Panc1 (cell line): Measurements from ENCODE around the gene FUNDC2. TPM values are rescaled to one million over a fixed set of nuclear protein-coding genes. Genes with fewer than 3 reads are reported as not detected.

Experiments used
- ATAC-seq: fragments of 200-7000 bp; cut with Tn5 transposase; 2 replicates; pipeline ENCODE4 v1.9.1; 2020; ENCODE audit warnings: mild to moderate bottlenecking, moderate library complexity
- BruUV-seq: library from RNA; stranded (reverse); fragments of 400-500 nt; replicated peaks from 2 replicates; lab custom pipeline; 2021; lab: Mats Ljungman, UMichigan
- CTCF ChIA-PET: fragments of 300-600 bp; sonication (Branson Sonifier 250); formaldehyde crosslinking; loops from one replicate; lab custom pipeline; 2022; ENCODE audit warnings: antibody characterized with exemption; lab: Charles Lee
- POLR2A ChIA-PET: fragments of 300-600 bp; sonication (Branson Sonifier 250); formaldehyde crosslinking; loops from one replicate; lab custom pipeline; 2022; ENCODE audit warnings: antibody characterized with exemption; lab: Charles Lee
- DNase-seq: peaks from one replicate; pipeline ENCODE4 v3.0.0-alpha.2; 2010; ENCODE audit warnings: low read depth, low spot score
- H3K27ac ChIP-seq: 2 replicates; pipeline ENCODE4 v1.5.1; 2011; ENCODE audit warnings: mild to moderate bottlenecking, low read length, inconsistent platforms
- H3K27me3 ChIP-seq: fragments of 200-500 bp; sonication (Bioruptor generic); 2 replicates; pipeline ENCODE4 v1.6.0; 2014; ENCODE audit warnings: low read length, inconsistent platforms; ENCODE audit not compliant: control insufficient read depth, insufficient read depth
- H3K36me3 ChIP-seq: fragments of 200-500 bp; sonication (Bioruptor generic); 2 replicates; pipeline ENCODE4 v1.5.1; 2014; ENCODE audit warnings: inconsistent platforms, mild to moderate bottlenecking, low read length, moderate library complexity; ENCODE audit not compliant: control insufficient read depth, insufficient read depth
- H3K4me1 ChIP-seq: 2 replicates; pipeline ENCODE4 v1.5.1; 2011; ENCODE audit warnings: inconsistent platforms, mild to moderate bottlenecking, low read length, moderate library complexity; ENCODE audit not compliant: control insufficient read depth, insufficient read depth
- H3K4me3 ChIP-seq, 2 experiments: 2 replicates each; pipeline ENCODE4 v1.5.1; 2011 to 2012; ENCODE audit warnings: low read depth in 2 of 2, low read length in 2 of 2, mild to moderate bottlenecking in 2 of 2, inconsistent platforms in 1 of 2, moderate library complexity in 1 of 2
- H3K9me3 ChIP-seq: fragments of 200-500 bp; sonication (Bioruptor generic); 2 replicates; pipeline ENCODE4 v1.5.1; 2014; ENCODE audit warnings: low read depth, mild to moderate bottlenecking, inconsistent platforms, low read length, moderate library complexity; ENCODE audit not compliant: control insufficient read depth, insufficient read depth
- POLR2AphosphoS5 ChIP-seq: IDR thresholded peaks from 2 replicates; pipeline ENCODE4 v1.6.1; 2012; ENCODE audit warnings: mild to moderate bottlenecking, low read depth, low read length, moderate library complexity
- SIN3A ChIP-seq: IDR thresholded peaks from 2 replicates; pipeline ENCODE4 v1.6.1; 2012; ENCODE audit warnings: low read depth, mild to moderate bottlenecking, low read length, moderate library complexity, borderline replicate concordance; ENCODE audit not compliant: insufficient read depth
- TCF7L2 ChIP-seq: IDR thresholded peaks from 2 replicates; pipeline ENCODE4 v1.6.1; 2011; ENCODE audit warnings: mild to moderate bottlenecking, low read depth, low read length, inconsistent platforms
- in situ Hi-C: cut with HindIII; loops from 2 replicates; pipeline ENCODE4 v1.10.0; 2016; ENCODE audit warnings: low sequenced_read_pairs, low pct_unique_long_range_greater_than_20kb
- intact Hi-C: fragments of 100-400 bp; cut with micrococcal nuclease; formaldehyde crosslinking; loops from one replicate; pipeline ENCODE4 v1.10.0; 2022; ENCODE audit not compliant: unreplicated experiment
- total RNA-seq: library from RNA; stranded (reverse); gene quantifications from one replicate; pipeline ENCODE4 v1.2.1, GENCODE V29; 2021; ENCODE audit not compliant: unreplicated experiment
- TF ChIP-seq, protein P1 (sequence below), 2 experiments: IDR thresholded peaks; 2 replicates each; pipeline ENCODE4 v1.6.1; 2011 to 2012; ENCODE audit warnings: low read depth in 2 of 2, control low read depth in 1 of 2, low read length in 1 of 2, mild to moderate bottlenecking in 1 of 2, moderate library complexity in 1 of 2; ENCODE audit not compliant: insufficient read depth in 1 of 2
- TF ChIP-seq, protein P2 (sequence below): fragments of 450-650 bp; IDR thresholded peaks from 2 replicates; pipeline ENCODE4 v1.5.1; 2017; ENCODE audit warnings: mild to moderate bottlenecking

FUNDC2 gene
- total RNA-seq, 1 experiment from 2014 or later, result 68.8 TPM

DNA sequence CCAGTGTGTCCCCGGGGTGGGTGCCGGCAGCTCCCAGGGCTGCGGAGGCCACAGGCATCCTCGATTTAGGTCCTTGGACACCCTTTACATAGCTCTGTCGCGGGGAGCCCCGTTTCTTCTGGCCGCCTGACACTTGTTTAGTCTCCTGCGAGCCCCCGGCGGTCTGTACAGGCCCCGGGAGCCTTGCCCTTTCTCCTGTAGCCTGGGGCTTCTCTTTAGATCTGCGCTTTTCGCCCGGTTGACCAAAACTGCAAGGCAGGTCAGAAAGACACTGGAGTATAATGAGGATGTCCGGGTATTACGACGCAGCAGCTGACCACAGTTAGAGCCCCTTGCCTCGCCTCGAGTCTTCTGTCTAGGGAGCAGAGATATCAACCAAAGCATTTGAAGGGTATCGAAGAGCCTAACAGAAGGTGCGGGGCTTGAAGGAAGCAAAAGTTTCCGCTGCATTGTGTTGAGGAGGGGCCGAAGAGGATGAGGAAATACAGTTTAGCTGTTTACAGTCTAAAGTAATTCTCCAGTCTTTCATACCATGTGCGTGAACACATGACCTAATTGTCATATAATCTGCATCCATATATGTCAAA is 45.1 kb downstream of the FUNDC2 start:
- Histone ChIP-seq H3K4me3 (peak overlapping the region; percentile 80 to 89), H3K36me3 (peaks cover 15% of the 10 kb centered on the region), H3K9me3 (no peaks in the 10 kb centered on the region), H3K27me3 (no peaks in the 10 kb centered on the region), H3K4me1 (peaks cover 25% of the 10 kb centered on the region), H3K27ac (peak overlapping the region; percentile 93)
- POLR2A ChIA-PET, result interaction anchor here (1.0 kb wide), 1 partner anchor 45 kb away, joined by 3 read pairs; the partner anchor contains the start of gene FUNDC2
- CTCF ChIA-PET, result no interaction called here
- no peak for TF ChIP-seq SIN3A
- TF ChIP-seq POLR2AphosphoS5, result no peak
- TF ChIP-seq, protein P1, sequence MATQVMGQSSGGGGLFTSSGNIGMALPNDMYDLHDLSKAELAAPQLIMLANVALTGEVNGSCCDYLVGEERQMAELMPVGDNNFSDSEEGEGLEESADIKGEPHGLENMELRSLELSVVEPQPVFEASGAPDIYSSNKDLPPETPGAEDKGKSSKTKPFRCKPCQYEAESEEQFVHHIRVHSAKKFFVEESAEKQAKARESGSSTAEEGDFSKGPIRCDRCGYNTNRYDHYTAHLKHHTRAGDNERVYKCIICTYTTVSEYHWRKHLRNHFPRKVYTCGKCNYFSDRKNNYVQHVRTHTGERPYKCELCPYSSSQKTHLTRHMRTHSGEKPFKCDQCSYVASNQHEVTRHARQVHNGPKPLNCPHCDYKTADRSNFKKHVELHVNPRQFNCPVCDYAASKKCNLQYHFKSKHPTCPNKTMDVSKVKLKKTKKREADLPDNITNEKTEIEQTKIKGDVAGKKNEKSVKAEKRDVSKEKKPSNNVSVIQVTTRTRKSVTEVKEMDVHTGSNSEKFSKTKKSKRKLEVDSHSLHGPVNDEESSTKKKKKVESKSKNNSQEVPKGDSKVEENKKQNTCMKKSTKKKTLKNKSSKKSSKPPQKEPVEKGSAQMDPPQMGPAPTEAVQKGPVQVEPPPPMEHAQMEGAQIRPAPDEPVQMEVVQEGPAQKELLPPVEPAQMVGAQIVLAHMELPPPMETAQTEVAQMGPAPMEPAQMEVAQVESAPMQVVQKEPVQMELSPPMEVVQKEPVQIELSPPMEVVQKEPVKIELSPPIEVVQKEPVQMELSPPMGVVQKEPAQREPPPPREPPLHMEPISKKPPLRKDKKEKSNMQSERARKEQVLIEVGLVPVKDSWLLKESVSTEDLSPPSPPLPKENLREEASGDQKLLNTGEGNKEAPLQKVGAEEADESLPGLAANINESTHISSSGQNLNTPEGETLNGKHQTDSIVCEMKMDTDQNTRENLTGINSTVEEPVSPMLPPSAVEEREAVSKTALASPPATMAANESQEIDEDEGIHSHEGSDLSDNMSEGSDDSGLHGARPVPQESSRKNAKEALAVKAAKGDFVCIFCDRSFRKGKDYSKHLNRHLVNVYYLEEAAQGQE (IDR thresholded peaks at IDR 0.05; ENCODE audit: insufficient read depth in 1 of 2, low read depth in 2 of 2, low read length in 1 of 2), result no peak
- TF ChIP-seq, protein P2, sequence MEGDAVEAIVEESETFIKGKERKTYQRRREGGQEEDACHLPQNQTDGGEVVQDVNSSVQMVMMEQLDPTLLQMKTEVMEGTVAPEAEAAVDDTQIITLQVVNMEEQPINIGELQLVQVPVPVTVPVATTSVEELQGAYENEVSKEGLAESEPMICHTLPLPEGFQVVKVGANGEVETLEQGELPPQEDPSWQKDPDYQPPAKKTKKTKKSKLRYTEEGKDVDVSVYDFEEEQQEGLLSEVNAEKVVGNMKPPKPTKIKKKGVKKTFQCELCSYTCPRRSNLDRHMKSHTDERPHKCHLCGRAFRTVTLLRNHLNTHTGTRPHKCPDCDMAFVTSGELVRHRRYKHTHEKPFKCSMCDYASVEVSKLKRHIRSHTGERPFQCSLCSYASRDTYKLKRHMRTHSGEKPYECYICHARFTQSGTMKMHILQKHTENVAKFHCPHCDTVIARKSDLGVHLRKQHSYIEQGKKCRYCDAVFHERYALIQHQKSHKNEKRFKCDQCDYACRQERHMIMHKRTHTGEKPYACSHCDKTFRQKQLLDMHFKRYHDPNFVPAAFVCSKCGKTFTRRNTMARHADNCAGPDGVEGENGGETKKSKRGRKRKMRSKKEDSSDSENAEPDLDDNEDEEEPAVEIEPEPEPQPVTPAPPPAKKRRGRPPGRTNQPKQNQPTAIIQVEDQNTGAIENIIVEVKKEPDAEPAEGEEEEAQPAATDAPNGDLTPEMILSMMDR, result no peak
- no peak for TF ChIP-seq TCF7L2
- intact Hi-C loops, result no loop called here
- in situ Hi-C loops, result no loop called here
- DNase-seq, result no peak
- BruUV-seq, result TSS peak; percentile 78
- peak; percentile 42 for ATAC-seq

DNA sequence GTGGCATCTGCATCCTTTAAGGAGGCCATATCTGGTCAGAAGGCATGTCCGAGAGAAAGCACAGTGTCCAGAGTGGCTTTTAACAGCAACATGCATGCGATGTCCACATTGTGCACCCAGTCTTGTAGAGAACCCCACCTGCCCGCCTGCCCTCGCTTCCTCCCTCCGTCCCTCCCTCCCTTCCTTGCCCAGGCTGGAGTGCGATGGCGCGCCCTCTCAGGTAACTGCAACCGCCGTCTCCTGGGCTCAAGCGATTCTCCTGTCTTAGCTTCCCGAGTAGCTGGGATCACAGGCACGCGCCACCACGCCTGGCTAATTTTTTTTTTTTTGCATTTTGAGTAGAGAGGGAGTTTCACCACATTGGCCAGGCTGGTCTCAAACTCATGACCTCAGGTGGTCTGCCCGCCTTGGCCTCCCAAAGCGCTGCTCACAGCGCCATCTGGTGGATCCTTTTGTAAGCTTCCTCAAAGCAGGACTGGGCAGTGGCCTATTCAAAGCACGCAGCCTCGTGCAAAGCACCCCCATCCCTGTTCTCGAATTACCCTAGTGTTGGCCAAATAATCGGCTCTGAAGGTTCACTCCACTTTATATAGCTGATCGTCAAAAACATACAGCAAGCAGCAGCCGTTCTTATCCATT is 59.7 kb downstream of the FUNDC2 start:
- H3K4me3 ChIP-seq, result no peak overlapping the region
- TF ChIP-seq, protein P2, result peak; percentile 85
- TF ChIP-seq, protein P1 (IDR thresholded peaks at IDR 0.05; ENCODE audit: insufficient read depth in 1 of 2, low read depth in 2 of 2, low read length in 1 of 2), result no peak
- in situ Hi-C loops, result no loop called here
- intact Hi-C loops, result no loop called here
- no TSS peak for BruUV-seq
- DNase-seq, result no peak
- no peak overlapping the region for H3K27ac ChIP-seq
- H3K27me3 ChIP-seq, result no peaks in the 10 kb centered on the region
- no peaks in the 10 kb centered on the region for H3K4me1 ChIP-seq
- CTCF ChIA-PET, result interaction anchor here (0.7 kb wide), 5 partner anchors 11 to 567 kb away, joined by 3 to 4 read pairs (median 3); no protein-coding TSS in a partner anchor
- ATAC-seq, result peak; percentile 86
- POLR2A ChIA-PET, result no interaction called here
- H3K9me3 ChIP-seq, result no peaks in the 10 kb centered on the region
- H3K36me3 ChIP-seq, result peaks cover 2% of the 10 kb centered on the region; the same call in 1 of the 2 replicates
